RKO (cell line): ENCODE results near the gene NEDD9.

Experiments
- DNase-seq: peaks from one replicate; pipeline ENCODE4 v3.0.0-alpha.2; 2016; ENCODE audit warnings: low spot score

Gene NEDD9

GRCh38 chr6:11233673-11234573 lies 1.5 kb upstream of the NEDD9 start:
- no peak for DNase-seq

DNA sequence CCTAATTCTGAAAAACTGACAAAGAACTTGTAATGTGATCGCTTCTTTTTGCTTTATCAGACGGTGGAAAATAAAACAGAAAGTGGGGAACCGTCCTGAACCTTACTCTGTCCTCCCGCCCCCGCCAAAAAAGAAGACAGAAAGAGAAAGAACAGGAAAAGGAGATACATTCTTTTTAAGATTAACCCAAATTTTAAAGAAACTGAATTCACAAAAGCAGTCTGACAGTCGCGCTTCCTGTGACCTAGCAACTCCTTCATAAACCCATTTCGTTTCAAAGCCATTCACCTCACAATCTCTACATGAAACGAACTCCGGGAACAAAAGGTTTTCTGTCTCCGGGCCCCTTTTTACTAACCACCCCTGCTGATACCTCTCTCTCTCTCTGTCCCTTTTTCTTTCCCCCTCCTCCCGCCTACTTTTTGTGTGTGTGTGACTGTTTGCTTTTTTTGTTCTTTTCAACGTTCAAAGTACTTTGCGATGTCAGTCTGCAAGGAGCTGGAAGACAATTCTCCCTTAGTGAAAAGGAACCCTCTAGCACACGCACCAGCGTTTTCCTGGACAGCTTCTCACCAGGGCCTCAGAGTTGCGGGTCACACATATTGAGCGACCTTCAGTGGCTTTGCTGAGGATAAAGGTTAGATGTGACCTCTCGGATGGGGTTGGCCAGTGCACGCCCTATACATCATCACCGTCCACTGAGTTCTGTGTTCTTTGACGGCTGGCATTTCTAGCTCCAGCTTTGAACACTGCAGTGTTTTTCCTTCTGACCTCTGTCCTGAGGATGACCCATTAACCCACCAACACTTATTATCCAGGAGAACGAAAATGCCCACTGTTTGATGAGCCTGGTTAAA lies 530 bp upstream of the NEDD9 start:
- DNase-seq: no peak

- DNase-seq: no peak
Measured at GRCh38 chr6:11231564-11232192, 790 bp downstream of the NEDD9 start.

DNA sequence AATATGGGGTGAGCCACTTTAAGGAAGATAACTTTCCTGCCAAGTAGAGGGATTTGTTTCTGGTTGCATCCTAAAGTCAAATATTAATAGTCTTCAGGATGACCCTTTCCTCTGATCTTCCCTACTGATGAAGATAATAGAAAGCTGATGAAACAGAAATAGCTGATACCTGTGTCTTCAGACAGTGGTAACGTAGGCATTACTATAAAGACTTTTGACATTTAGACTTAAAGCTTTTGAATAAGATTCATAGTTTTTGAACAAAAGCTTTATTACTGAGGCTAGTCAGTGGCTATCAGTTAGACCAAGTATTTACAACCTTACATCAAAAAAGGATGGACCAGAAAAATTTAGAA lies 1.4 kb downstream of the NEDD9 start:
- no peak for DNase-seq

DNA sequence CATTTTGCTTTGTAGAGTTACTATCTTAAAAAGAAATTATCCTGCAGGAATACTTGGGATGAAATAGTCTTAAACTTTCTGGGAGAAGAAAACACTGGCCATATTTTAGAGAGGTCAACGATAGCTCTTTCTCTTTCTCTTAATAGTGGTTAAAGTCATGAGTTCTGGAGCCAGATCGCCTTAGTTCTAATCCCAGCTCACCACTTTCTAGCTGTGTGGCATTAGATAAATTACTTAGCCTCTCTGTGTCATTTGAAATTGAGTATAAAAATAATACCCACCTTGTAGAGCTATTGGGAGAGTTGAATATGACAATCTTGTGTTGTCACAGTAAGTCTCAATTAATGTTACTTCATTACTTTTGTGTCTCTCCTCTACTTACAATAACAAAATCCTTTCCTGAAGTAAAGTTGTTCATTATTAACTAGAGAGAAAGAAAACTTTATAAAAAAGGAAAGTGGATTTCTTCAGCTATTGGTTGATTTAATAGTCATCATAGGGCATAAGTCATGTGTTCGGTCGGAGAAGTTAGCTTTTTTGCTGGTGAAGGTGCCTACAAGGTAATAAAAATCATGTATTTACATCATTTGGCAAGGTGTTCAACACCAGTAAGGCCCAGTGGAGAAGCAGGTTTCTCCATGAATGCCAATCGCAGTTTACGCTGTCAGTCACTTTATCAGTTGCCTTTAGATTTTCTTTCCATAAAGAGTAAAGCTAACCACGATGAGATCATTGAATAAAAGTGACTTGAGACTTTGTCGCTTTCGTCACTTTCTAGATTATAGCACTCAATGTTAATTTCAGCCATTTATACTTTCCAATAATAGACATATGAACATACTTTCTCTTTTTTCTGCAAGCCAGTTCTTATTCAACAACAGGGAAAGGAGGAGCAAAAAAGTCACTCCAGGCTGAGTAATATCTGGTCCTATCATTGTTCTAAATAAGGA lies 2.0 kb downstream of the NEDD9 start:
- DNase-seq: no peak

DNA sequence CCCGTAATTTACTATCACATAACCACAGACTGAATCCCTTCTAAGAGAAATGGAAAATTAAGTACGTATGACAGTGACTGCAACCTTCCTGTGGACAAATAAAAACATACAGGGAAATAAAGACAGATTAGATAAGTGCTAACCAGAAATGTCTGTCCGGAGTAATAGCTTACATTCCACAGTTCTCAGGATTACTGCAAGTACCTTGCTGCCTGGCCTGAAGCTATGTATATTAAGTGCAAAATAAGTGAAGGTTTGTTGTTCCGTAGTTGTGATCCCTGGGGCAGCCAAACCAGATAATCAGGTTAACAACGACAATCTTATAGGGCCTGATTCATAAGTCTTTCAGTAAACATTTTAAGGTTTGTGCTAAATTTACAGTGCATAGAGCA lies 2.8 kb downstream of the NEDD9 start:
- DNase-seq: no peak

- DNase-seq: no peak
Measured at GRCh38 chr6:11228935-11229654, 3.4 kb downstream of the NEDD9 start.

GRCh38 chr6:11227698-11228097 lies 4.8 kb downstream of the NEDD9 start:
- DNase-seq: no peak

GRCh38 chr6:11226005-11226404 lies 6.5 kb downstream of the NEDD9 start:
- DNase-seq: no peak

DNA sequence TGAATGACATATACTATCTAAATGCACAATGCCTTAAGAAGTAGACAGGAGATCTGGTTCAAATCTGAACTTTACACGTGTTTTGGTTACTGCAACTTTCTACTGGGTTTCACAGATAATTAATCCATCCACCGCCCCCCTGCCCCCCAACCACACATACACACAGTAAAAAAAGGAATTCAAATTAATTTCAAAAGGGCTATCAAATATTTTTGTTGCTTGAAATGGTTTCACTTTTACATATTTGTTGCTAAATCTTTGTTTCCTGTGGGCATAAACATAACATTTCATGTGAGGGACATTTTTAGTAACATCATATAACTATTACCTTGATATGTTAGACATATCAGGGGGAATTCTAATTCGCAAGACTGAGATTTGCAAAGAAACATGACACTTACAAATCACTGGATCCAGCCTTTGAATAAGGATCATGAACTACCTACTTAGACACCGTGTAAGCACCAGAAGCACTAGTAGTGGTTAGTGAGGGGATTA lies 7.5 kb downstream of the NEDD9 start:
- DNase-seq: no peak

DNA sequence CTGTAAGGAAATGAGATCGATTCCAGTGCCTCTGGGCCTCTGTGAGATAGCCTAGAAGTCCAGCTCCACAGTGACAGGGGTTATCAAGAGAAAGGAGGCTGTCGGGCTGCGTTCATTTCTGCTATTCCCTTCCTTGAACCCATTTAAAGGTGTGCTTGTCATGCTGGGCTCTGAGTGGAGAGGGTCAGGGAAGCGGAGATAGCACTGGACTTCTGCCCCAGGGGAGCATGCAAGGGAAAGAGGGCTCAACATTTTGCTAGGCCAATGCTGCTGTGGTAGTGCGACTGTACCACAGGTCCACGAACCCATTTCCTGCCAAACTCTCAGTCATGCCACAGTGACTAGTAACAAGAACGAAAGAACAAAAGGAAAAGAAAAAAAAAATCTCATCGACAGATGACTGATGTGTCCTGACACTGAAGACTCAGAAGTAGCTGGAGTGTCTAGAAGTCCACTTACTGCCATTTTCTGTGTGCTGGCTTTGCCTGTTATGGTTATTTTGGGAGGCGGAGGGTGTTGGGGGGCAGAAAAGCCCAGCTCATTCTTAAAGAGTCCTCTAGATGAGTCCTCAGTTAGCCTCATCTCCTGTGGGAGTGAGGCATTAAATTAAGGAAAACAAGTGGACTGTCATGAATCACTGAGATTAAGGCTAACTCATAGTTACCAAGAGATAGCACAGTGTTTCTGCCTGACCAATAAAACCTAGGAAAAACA lies 8.1 kb downstream of the NEDD9 start:
- DNase-seq: peak; percentile 22

GRCh38 chr6:11223286-11223864 lies 9.1 kb downstream of the NEDD9 start:
- DNase-seq: no peak

DNA sequence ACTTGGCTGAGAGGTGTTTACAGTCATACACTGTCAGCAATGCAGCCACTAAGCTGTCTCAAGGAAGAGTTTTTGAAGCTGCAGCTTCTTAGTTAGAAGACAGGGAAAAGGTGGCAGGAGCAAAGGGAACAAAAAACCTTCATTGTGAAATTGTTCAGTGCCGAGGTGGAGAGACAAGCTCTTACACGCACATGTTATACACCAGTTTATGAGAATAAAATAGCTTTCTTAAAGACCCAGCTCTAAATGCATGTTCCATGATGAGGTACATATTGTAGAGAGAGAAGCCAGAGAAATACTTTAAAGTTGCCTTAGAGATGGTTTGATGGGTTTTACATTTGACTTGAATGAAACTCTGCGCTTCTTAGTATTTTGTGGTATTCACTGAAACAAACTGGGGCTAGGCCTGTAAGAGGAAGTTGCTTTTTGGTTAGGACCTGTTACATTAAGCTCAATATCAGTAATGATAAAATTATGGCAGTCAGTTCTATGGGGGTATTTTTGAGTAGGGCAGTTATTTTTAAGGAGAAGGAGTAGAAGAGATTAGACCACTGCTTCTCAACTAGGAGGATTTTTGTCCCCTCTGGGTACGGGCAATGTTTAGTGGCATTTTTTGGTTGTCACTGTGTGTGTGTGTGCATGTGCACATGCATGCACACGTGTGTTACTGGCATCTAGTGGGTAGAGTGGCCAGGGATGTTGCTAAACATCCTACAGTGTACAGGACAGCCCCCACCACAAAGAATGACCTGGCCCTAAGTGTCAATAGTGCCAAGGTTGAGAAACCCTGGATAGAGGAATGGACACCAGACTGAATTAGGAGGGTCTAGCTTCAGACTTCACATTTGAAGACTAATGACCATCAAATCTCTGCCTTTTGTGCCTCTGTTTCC lies 9.8 kb downstream of the NEDD9 start:
- no peak for DNase-seq

GRCh38 chr6:11221623-11222384 lies 10.7 kb downstream of the NEDD9 start:
- DNase-seq: no peak

GRCh38 chr6:11219400-11219834 lies 13.1 kb downstream of the NEDD9 start:
- no peak for DNase-seq

- DNase-seq: no peak
Measured at GRCh38 chr6:11218538-11219399, 13.7 kb downstream of the NEDD9 start.

- DNase-seq: no peak
Measured at GRCh38 chr6:11218102-11218442, 14.4 kb downstream of the NEDD9 start.
